Measurements from ENCODE around the gene LMTK3.

The LMTK3 gene

DNA sequence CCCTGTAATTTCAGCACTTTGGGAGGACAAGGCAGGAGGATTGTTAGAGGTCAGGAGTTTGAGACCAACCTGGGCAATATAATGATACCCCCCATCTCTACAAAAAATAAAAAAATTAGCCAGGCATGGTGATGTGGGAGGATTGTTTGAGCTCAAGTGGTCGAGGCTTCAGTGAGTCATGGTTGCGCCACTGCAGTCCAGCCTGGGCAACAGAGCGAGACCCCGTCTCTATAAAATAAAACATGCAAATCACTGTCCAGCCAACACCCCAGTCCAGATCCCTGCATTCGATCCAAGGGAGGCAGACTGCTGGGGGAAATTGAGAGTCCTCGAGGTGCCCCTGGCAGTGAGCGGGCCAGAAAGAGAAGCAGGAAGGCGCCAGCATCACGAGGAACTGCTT lies 35.5 kb downstream of the LMTK3 start:
- H3K4me3 ChIP-seq (ENCODE audit: insufficient read depth in 1 of 2, low read depth in 1 of 2, low read length in 2 of 2), result no peak overlapping the region

GRCh38 chr19:48475369-48476068 lies 36.1 kb downstream of the LMTK3 start:
- peaks cover 87 to 99% of the 10 kb centered on the region in 2 experiments for H3K36me3 ChIP-seq (ENCODE audit: control insufficient read depth in 1 of 2, insufficient read depth in 2 of 2, low read depth in 1 of 2, low read length in 2 of 2)
- WGBS, result 95% methylated on average over 17 of the region's 17 CpGs
- no peak overlapping the region for H3K4me2 ChIP-seq (ENCODE audit: low read length, poor library complexity, severe bottlenecking)

More for the DNA sequence above, 35.5 kb downstream of the LMTK3 start:
- Histone ChIP-seq H3K4ac (ENCODE audit: low read depth in 1 of 2, low read length in 2 of 2) (no peak overlapping the region), H3K36me3 (ENCODE audit: control insufficient read depth in 1 of 2, insufficient read depth in 2 of 2, low read depth in 1 of 2, low read length in 2 of 2) (peaks cover 81 to 99% of the 10 kb centered on the region in 2 experiments), H3K4me2 (ENCODE audit: low read length, poor library complexity, severe bottlenecking) (no peak overlapping the region), H2BK12ac (ENCODE audit: low read length in 2 of 2) (no peak overlapping the region), H2BK5ac (ENCODE audit: low read depth, low read length, poor library complexity, severe bottlenecking) (no peak overlapping the region), H2AK5ac (ENCODE audit: low read length, severe bottlenecking) (no peak overlapping the region), H4K91ac (ENCODE audit: low read length) (no peak overlapping the region), H3K23ac (ENCODE audit: low read length in 2 of 2) (no peak overlapping the region), H4K8ac (ENCODE audit: low read length) (no peak overlapping the region), H3K27me3 (ENCODE audit: control insufficient read depth in 1 of 2, insufficient read depth in 1 of 2, low read length in 2 of 2) (no peaks in the 10 kb centered on the region), H2BK120ac (ENCODE audit: low read depth, low read length) (no peak overlapping the region), H3K4me1 (ENCODE audit: control insufficient read depth, insufficient read depth, low read depth, low read length) (peaks cover 11% of the 10 kb centered on the region), H3K79me1 (replicated peaks; ENCODE audit: low read length, poor library complexity, severe bottlenecking) (peaks cover 59% of the 10 kb centered on the region), H2BK15ac (ENCODE audit: low read depth, poor library complexity, severe bottlenecking) (peak overlapping the region; percentile 8), H3K14ac (ENCODE audit: low read length in 2 of 2) (no peak overlapping the region), H3K18ac (ENCODE audit: low read depth in 1 of 2, low read length in 2 of 2) (no peak overlapping the region), H3K9me3 (ENCODE audit: control insufficient read depth, low read length) (no peaks in the 10 kb centered on the region), H2AFZ (ENCODE audit: low read depth, low read length) (no peak overlapping the region), H3K27ac (ENCODE audit: low read length, poor library complexity, severe bottlenecking) (no peak overlapping the region), H3K9ac (ENCODE audit: low read length) (peak overlapping the region; percentile 29)
- no peak for DNase-seq
- 89% methylated on average over 9 of the region's 9 CpGs for WGBS

GRCh38 chr19:48474084-48474592 lies 37.5 kb downstream of the LMTK3 start:
- H2BK120ac ChIP-seq (ENCODE audit: low read depth, low read length), result no peak overlapping the region
- no peak overlapping the region for H2AFZ ChIP-seq (ENCODE audit: low read depth, low read length)
- no peak overlapping the region for H2BK5ac ChIP-seq (ENCODE audit: low read depth, low read length, poor library complexity, severe bottlenecking)
- no peak overlapping the region for H2BK12ac ChIP-seq (ENCODE audit: low read length in 2 of 2)
- no peak overlapping the region for H3K4ac ChIP-seq (ENCODE audit: low read depth in 1 of 2, low read length in 2 of 2)
- no peak for DNase-seq
- H2BK15ac ChIP-seq (ENCODE audit: low read depth, poor library complexity, severe bottlenecking), result no peak overlapping the region
- H3K9ac ChIP-seq (ENCODE audit: low read length), result no peak overlapping the region
- no peaks in the 10 kb centered on the region for H3K9me3 ChIP-seq (ENCODE audit: control insufficient read depth, low read length)
- no peak overlapping the region for H3K23ac ChIP-seq (ENCODE audit: low read length in 2 of 2)
- no peak overlapping the region for H3K4me3 ChIP-seq (ENCODE audit: insufficient read depth in 1 of 2, low read depth in 1 of 2, low read length in 2 of 2)
- H3K79me1 ChIP-seq (replicated peaks; ENCODE audit: low read length, poor library complexity, severe bottlenecking), result peaks cover 63% of the 10 kb centered on the region
- H4K8ac ChIP-seq (ENCODE audit: low read length), result no peak overlapping the region
- H3K4me2 ChIP-seq (ENCODE audit: low read length, poor library complexity, severe bottlenecking), result no peak overlapping the region
- H3K27ac ChIP-seq (ENCODE audit: low read length, poor library complexity, severe bottlenecking), result no peak overlapping the region
- H4K91ac ChIP-seq (ENCODE audit: low read length), result no peak overlapping the region
- H3K14ac ChIP-seq (ENCODE audit: low read length in 2 of 2), result no peak overlapping the region
- H2AK5ac ChIP-seq (ENCODE audit: low read length, severe bottlenecking), result no peak overlapping the region
- 97% methylated on average over 16 of the region's 16 CpGs for WGBS
- no peaks in the 10 kb centered on the region for H3K27me3 ChIP-seq (ENCODE audit: control insufficient read depth in 1 of 2, insufficient read depth in 1 of 2, low read length in 2 of 2)
- H3K18ac ChIP-seq (ENCODE audit: low read depth in 1 of 2, low read length in 2 of 2), result no peak overlapping the region
- peaks cover 82 to 90% of the 10 kb centered on the region in 2 experiments for H3K36me3 ChIP-seq (ENCODE audit: control insufficient read depth in 1 of 2, insufficient read depth in 2 of 2, low read depth in 1 of 2, low read length in 2 of 2)
- H3K4me1 ChIP-seq (ENCODE audit: control insufficient read depth, insufficient read depth, low read depth, low read length), result peaks cover 16% of the 10 kb centered on the region

More at GRCh38 chr19:48475369-48476068, 36.1 kb downstream of the LMTK3 start:
- H3K14ac ChIP-seq (ENCODE audit: low read length in 2 of 2), result no peak overlapping the region
- no peaks in the 10 kb centered on the region for H3K27me3 ChIP-seq (ENCODE audit: control insufficient read depth in 1 of 2, insufficient read depth in 1 of 2, low read length in 2 of 2)
- H3K4me3 ChIP-seq (ENCODE audit: insufficient read depth in 1 of 2, low read depth in 1 of 2, low read length in 2 of 2), result no peak overlapping the region
- H2BK5ac ChIP-seq (ENCODE audit: low read depth, low read length, poor library complexity, severe bottlenecking), result no peak overlapping the region
- no peak overlapping the region for H2BK120ac ChIP-seq (ENCODE audit: low read depth, low read length)
- no peak overlapping the region for H2AK5ac ChIP-seq (ENCODE audit: low read length, severe bottlenecking)
- no peak for DNase-seq
- no peak overlapping the region for H2BK12ac ChIP-seq (ENCODE audit: low read length in 2 of 2)
- peaks cover 59% of the 10 kb centered on the region for H3K79me1 ChIP-seq (replicated peaks; ENCODE audit: low read length, poor library complexity, severe bottlenecking)
- H4K91ac ChIP-seq (ENCODE audit: low read length), result no peak overlapping the region
- no peak overlapping the region for H3K27ac ChIP-seq (ENCODE audit: low read length, poor library complexity, severe bottlenecking)
- peak overlapping the region; percentile 29 for H3K9ac ChIP-seq (ENCODE audit: low read length)
- no peaks in the 10 kb centered on the region for H3K9me3 ChIP-seq (ENCODE audit: control insufficient read depth, low read length)
- H3K18ac ChIP-seq (ENCODE audit: low read depth in 1 of 2, low read length in 2 of 2), result no peak overlapping the region
- H2BK15ac ChIP-seq (ENCODE audit: low read depth, poor library complexity, severe bottlenecking), result peak overlapping the region; percentile 8
- no peak overlapping the region for H4K8ac ChIP-seq (ENCODE audit: low read length)
- no peak overlapping the region for H3K23ac ChIP-seq (ENCODE audit: low read length in 2 of 2)
- H3K4me1 ChIP-seq (ENCODE audit: control insufficient read depth, insufficient read depth, low read depth, low read length), result peaks cover 14% of the 10 kb centered on the region
- no peak overlapping the region for H3K4ac ChIP-seq (ENCODE audit: low read depth in 1 of 2, low read length in 2 of 2)
- no peak overlapping the region for H2AFZ ChIP-seq (ENCODE audit: low read depth, low read length)

GRCh38 chr19:48473161-48473966 lies 38.3 kb downstream of the LMTK3 start:
- H2BK5ac ChIP-seq (ENCODE audit: low read depth, low read length, poor library complexity, severe bottlenecking), result no peak overlapping the region
- no peak overlapping the region for H2BK120ac ChIP-seq (ENCODE audit: low read depth, low read length)
- H2BK12ac ChIP-seq (ENCODE audit: low read length in 2 of 2), result no peak overlapping the region
- no peak overlapping the region for H4K91ac ChIP-seq (ENCODE audit: low read length)
- H3K9ac ChIP-seq (ENCODE audit: low read length), result no peak overlapping the region
- no peak overlapping the region for H3K4me2 ChIP-seq (ENCODE audit: low read length, poor library complexity, severe bottlenecking)
- H3K79me1 ChIP-seq (replicated peaks; ENCODE audit: low read length, poor library complexity, severe bottlenecking), result peaks cover 62% of the 10 kb centered on the region
- no peak overlapping the region for H3K23ac ChIP-seq (ENCODE audit: low read length in 2 of 2)
- H3K14ac ChIP-seq (ENCODE audit: low read length in 2 of 2), result no peak overlapping the region
- WGBS, result 94% methylated on average over 12 of the region's 14 CpGs
- H3K18ac ChIP-seq (ENCODE audit: low read depth in 1 of 2, low read length in 2 of 2), result no peak overlapping the region
- H2BK15ac ChIP-seq (ENCODE audit: low read depth, poor library complexity, severe bottlenecking), result no peak overlapping the region
- H2AK5ac ChIP-seq (ENCODE audit: low read length, severe bottlenecking), result no peak overlapping the region
- no peak overlapping the region for H4K8ac ChIP-seq (ENCODE audit: low read length)
- H3K36me3 ChIP-seq (ENCODE audit: control insufficient read depth in 1 of 2, insufficient read depth in 2 of 2, low read depth in 1 of 2, low read length in 2 of 2), result peaks cover 79 to 82% of the 10 kb centered on the region in 2 experiments
- no peak for DNase-seq
- H3K9me3 ChIP-seq (ENCODE audit: control insufficient read depth, low read length), result no peaks in the 10 kb centered on the region
- no peaks in the 10 kb centered on the region for H3K27me3 ChIP-seq (ENCODE audit: control insufficient read depth in 1 of 2, insufficient read depth in 1 of 2, low read length in 2 of 2)
- H3K4me1 ChIP-seq (ENCODE audit: control insufficient read depth, insufficient read depth, low read depth, low read length), result peaks cover 16% of the 10 kb centered on the region
- no peak overlapping the region for H3K27ac ChIP-seq (ENCODE audit: low read length, poor library complexity, severe bottlenecking)
- no peak overlapping the region for H2AFZ ChIP-seq (ENCODE audit: low read depth, low read length)
- H3K4ac ChIP-seq (ENCODE audit: low read depth in 1 of 2, low read length in 2 of 2), result no peak overlapping the region
- no peak overlapping the region for H3K4me3 ChIP-seq (ENCODE audit: insufficient read depth in 1 of 2, low read depth in 1 of 2, low read length in 2 of 2)

All from mesenchymal stem cell (in vitro differentiated cells and primary cell).